ENCODE data around the gene ABCB9. TPM values are rescaled to one million over a fixed set of nuclear protein-coding genes. Genes with fewer than 3 reads are reported as not detected.

ABCB9 gene
- total and polyA plus RNA-seq, 9 donors = 1.7 to 14.3 (median 5.5) TPM

DNA sequence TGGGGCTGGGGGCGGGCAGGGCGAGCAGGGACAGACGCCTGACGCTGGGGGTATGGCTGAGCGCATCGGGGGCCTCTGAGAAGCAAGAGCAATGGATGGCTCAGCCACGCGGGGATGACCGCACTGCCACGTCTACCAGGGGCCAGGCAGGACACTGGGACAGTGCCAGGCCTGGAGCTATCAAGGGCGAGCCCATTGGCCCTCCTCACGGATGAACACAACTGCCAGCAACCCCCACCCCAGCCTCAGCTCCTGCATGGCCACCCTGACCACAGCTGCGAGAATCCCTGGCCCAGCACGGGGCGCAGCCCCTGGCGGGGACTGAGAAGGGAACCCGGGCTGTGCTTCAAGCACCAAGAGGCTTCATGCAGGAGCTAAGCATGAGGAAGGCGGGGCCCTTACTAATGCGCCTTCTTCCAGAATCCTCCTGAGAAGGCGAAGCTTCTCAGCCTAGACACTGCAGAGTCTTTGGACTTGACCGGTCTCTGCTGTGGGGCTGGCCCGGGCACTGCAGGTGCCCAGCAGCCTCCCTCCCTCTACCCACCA is 23.7 kb upstream of the ABCB9 start:
- WGBS, 3 donors = 87 to 88% (median 87%) methylated on average over 21 to 22 of the region's 22 CpGs
- no peak overlapping the region for H3K4me3 ChIP-seq
- TF ChIP-seq POLR2A (IDR thresholded peaks at IDR 0.05) = no peak
- TF ChIP-seq EP300 (IDR thresholded peaks at IDR 0.05) = no peak
- TF ChIP-seq, protein P1, sequence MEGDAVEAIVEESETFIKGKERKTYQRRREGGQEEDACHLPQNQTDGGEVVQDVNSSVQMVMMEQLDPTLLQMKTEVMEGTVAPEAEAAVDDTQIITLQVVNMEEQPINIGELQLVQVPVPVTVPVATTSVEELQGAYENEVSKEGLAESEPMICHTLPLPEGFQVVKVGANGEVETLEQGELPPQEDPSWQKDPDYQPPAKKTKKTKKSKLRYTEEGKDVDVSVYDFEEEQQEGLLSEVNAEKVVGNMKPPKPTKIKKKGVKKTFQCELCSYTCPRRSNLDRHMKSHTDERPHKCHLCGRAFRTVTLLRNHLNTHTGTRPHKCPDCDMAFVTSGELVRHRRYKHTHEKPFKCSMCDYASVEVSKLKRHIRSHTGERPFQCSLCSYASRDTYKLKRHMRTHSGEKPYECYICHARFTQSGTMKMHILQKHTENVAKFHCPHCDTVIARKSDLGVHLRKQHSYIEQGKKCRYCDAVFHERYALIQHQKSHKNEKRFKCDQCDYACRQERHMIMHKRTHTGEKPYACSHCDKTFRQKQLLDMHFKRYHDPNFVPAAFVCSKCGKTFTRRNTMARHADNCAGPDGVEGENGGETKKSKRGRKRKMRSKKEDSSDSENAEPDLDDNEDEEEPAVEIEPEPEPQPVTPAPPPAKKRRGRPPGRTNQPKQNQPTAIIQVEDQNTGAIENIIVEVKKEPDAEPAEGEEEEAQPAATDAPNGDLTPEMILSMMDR (IDR thresholded peaks at IDR 0.05) = no peak
- H3K4me1 ChIP-seq (ENCODE audit: insufficient read depth) = peaks cover 7% of the 10 kb centered on the region
- DNase-seq = no peak
- intact Hi-C loops (cut with DNase I) = no loop called here
- no peaks in the 10 kb centered on the region for H3K36me3 ChIP-seq
- H3K9me3 ChIP-seq = no peaks in the 10 kb centered on the region
- H3K27ac ChIP-seq = no peak overlapping the region
- H3K27me3 ChIP-seq = no peaks in the 10 kb centered on the region

DNA sequence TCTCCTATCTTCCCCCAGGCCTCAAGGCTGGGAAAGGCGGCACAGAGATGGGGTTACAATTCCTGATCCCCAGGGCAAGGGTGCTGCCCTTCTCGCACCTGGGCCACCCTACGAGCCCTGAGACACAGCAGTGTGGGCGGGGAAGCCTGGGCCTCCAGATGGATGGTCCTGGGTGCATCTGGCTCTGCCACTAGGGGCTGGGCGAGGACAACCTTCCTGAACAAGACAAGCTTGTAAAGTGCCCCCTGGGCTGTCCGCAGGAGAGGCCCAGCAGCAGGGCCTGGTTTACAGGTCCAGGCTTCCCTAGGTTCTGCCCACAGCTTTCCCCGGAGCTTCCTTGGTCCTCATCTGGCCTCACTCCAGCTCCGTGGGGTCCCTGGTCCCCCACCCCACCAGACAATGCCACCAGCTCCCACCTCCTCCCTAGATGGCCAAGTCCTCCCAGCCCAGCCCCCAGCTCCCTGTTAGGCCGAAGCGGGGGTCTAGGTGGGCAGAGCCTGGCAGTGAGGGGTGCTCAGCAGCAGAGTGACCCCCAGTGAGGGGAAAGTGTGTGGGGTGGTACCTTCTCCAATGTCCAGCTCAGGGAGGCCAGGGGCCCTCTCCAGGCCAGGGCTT is 23.1 kb upstream of the ABCB9 start:
- no peaks in the 10 kb centered on the region for H3K27me3 ChIP-seq
- H3K9me3 ChIP-seq = no peaks in the 10 kb centered on the region
- H3K36me3 ChIP-seq = no peaks in the 10 kb centered on the region
- intact Hi-C loops (cut with DNase I) = no loop called here
- H3K27ac ChIP-seq = no peak overlapping the region
- DNase-seq = no peak
- 86 to 91% (median 87%) methylated on average over 10 of the region's 10 CpGs for WGBS, 3 donors
- TF ChIP-seq POLR2A (IDR thresholded peaks at IDR 0.05) (no peak), EP300 (IDR thresholded peaks at IDR 0.05) (no peak)
- TF ChIP-seq, protein P1 (IDR thresholded peaks at IDR 0.05) = no peak
- peaks cover 11% of the 10 kb centered on the region for H3K4me1 ChIP-seq (ENCODE audit: insufficient read depth)
- no peak overlapping the region for H3K4me3 ChIP-seq

DNA sequence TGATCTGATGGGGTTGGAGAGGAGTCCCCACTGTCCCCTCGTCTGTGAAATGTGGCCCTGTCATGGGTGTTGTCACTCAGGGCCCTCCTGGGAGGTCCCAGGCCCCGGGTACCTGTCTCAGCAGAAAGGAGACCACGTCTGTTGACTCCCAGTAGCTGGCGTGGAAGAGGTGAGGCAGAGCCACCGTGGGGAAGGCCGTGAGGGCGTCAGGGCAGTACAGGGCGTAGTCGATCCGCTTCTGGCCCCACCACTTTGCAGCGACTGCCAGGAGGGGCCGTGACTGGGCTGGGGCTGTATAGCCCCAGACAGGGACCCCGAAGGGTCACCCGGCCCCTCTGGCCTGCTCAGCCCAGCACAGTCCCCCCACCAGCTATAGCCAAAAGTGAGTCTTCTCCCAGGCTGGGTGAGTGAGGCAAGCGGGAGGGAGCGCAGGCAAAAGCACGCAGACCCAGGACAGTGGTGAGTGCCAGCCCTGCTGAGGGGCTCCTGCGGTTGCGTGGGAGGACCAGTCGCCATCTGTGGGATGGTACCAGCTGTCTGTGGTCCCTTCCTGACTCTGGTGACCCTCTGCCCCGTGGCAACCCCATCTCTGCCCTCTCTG is 22.4 kb upstream of the ABCB9 start:
- H3K4me1 ChIP-seq (ENCODE audit: insufficient read depth) = peaks cover 15% of the 10 kb centered on the region
- intact Hi-C loops (cut with DNase I) = no loop called here
- no peak overlapping the region for H3K4me3 ChIP-seq
- 87 to 91% (median 90%) methylated on average over 21 of the region's 21 CpGs for WGBS, 3 donors
- no peaks in the 10 kb centered on the region for H3K36me3 ChIP-seq
- H3K27me3 ChIP-seq = no peaks in the 10 kb centered on the region
- H3K27ac ChIP-seq = no peak overlapping the region
- no peak for DNase-seq
- TF ChIP-seq EP300 (IDR thresholded peaks at IDR 0.05) = no peak
- TF ChIP-seq, protein P1 (IDR thresholded peaks at IDR 0.05) = no peak
- TF ChIP-seq POLR2A (IDR thresholded peaks at IDR 0.05) = no peak
- H3K9me3 ChIP-seq = no peaks in the 10 kb centered on the region

DNA sequence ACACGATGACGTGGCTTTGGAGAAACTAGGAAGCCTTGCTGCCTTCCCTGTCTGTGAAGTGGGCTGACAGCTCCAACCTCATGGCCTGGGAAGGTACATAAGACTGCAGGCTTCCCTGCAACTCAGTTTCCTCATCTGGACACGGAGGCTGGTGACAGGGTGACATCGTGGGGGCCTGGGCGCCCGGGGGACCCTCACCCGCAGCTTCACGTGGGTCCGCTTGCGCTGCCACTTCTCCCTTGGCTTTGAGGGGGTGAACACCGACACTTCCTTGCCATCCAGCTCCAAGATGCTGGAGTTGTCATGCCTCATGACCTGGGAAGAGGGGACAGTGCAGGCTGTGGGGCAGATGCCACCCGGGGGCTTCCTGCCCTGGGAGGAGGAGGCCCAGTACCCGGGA is 21.8 kb upstream of the ABCB9 start:
- no peak for TF ChIP-seq POLR2A (IDR thresholded peaks at IDR 0.05)
- no peak for TF ChIP-seq EP300 (IDR thresholded peaks at IDR 0.05)
- TF ChIP-seq, protein P1 (IDR thresholded peaks at IDR 0.05) = no peak
- Histone ChIP-seq H3K4me1 (ENCODE audit: insufficient read depth) (peaks cover 15% of the 10 kb centered on the region), H3K27ac (no peak overlapping the region), H3K36me3 (no peaks in the 10 kb centered on the region), H3K9me3 (no peaks in the 10 kb centered on the region), H3K27me3 (no peaks in the 10 kb centered on the region), H3K4me3 (no peak overlapping the region)
- WGBS, 3 donors = 91 to 92% (median 91%) methylated on average over 13 of the region's 13 CpGs
- DNase-seq = no peak
- intact Hi-C loops (cut with DNase I) = no loop called here
